ENCODE data around the gene CCDC69.

The CCDC69 gene

GRCh38 chr5:151143645-151144044 lies 80.2 kb downstream of the CCDC69 start:
- no peak for DNase-seq (ENCODE audit: low read depth)
- no peak overlapping the region for H3K4me3 ChIP-seq (ENCODE audit: low read length)
- TF ChIP-seq CTCF (conservative IDR thresholded peaks at IDR 0.05; ENCODE audit: low read length) = no peak

- no peak for DNase-seq (ENCODE audit: low read depth)
- no peak for TF ChIP-seq CTCF (conservative IDR thresholded peaks at IDR 0.05; ENCODE audit: low read length)
- H3K4me3 ChIP-seq (ENCODE audit: low read length) = no peak overlapping the region
Observed at GRCh38 chr5:151142933-151143332, 81.0 kb downstream of the CCDC69 start.

- no peak overlapping the region for H3K4me3 ChIP-seq (ENCODE audit: low read length)
- DNase-seq (ENCODE audit: low read depth) = no peak
- no peak for TF ChIP-seq CTCF (conservative IDR thresholded peaks at IDR 0.05; ENCODE audit: low read length)
Observed at GRCh38 chr5:151141535-151141934, 82.4 kb downstream of the CCDC69 start.

GRCh38 chr5:151140686-151141459 lies 83.0 kb downstream of the CCDC69 start:
- no peak for TF ChIP-seq CTCF (conservative IDR thresholded peaks at IDR 0.05; ENCODE audit: low read length)
- no peak overlapping the region for H3K4me3 ChIP-seq (ENCODE audit: low read length)
- no peak for DNase-seq (ENCODE audit: low read depth)

- DNase-seq (ENCODE audit: low read depth) = no peak
Observed at GRCh38 chr5:151139646-151140045, 84.2 kb downstream of the CCDC69 start.

GRCh38 chr5:151139015-151139414 lies 84.9 kb downstream of the CCDC69 start:
- no peak overlapping the region for H3K4me3 ChIP-seq (ENCODE audit: low read length)
- no peak for TF ChIP-seq CTCF (conservative IDR thresholded peaks at IDR 0.05; ENCODE audit: low read length)
- DNase-seq (ENCODE audit: low read depth) = no peak

More at GRCh38 chr5:151139646-151140045, 84.2 kb downstream of the CCDC69 start:
- TF ChIP-seq CTCF (conservative IDR thresholded peaks at IDR 0.05; ENCODE audit: low read length) = no peak
- no peak overlapping the region for H3K4me3 ChIP-seq (ENCODE audit: low read length)

- DNase-seq (ENCODE audit: low read depth) = no peak
- no peak for TF ChIP-seq CTCF (conservative IDR thresholded peaks at IDR 0.05; ENCODE audit: low read length)
- no peak overlapping the region for H3K4me3 ChIP-seq (ENCODE audit: low read length)
Observed at GRCh38 chr5:151138114-151138513, 85.8 kb downstream of the CCDC69 start.
